ENCODE data around the gene CUEDC1.

Gene CUEDC1

DNA sequence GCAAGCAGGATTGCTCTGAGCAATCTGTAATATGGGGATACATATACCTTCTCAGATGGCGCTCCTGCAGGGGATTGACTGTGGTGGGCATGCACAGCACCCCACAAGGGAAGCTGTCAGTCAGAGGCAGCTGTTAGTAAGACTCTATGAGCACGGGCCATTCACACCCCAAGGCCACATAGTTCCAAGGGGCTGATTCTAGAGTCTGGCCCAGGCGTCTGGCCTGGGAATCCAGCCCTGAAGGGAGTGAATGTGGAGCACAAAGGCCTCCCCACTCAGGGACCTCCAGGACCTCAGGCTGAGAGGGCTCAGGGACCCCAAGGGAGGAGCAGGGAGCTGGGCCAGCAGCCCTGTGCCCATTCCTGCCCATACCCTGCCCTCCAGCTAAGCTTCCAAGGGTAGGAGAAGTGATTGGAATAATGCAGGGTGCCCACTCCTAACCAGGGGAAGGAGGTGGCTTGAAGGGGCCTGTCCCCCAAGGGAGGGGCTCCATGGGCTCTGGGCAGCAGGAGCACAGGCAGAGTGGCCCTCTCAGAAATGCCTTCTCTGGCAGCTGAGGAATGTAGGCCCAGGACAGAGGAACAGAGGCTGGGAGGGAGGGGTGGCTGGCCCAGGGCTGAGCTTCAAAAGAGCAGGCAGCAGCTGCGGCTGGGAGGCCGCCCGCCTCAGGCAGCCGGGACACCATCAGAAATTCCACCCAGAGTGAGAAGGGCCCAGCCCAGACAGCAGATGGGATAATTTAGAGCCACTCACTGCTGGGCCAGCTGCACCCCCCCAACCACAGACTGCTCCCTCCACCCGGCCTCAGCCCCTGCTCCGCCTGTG lies 56.5 kb downstream of the CUEDC1 start:
- no peaks in the 10 kb centered on the region for H3K79me2 ChIP-seq (ENCODE audit: insufficient read depth, low read length)
- no peak overlapping the region for H2AFZ ChIP-seq (ENCODE audit: low read depth, low read length)
- TF ChIP-seq, protein P1, sequence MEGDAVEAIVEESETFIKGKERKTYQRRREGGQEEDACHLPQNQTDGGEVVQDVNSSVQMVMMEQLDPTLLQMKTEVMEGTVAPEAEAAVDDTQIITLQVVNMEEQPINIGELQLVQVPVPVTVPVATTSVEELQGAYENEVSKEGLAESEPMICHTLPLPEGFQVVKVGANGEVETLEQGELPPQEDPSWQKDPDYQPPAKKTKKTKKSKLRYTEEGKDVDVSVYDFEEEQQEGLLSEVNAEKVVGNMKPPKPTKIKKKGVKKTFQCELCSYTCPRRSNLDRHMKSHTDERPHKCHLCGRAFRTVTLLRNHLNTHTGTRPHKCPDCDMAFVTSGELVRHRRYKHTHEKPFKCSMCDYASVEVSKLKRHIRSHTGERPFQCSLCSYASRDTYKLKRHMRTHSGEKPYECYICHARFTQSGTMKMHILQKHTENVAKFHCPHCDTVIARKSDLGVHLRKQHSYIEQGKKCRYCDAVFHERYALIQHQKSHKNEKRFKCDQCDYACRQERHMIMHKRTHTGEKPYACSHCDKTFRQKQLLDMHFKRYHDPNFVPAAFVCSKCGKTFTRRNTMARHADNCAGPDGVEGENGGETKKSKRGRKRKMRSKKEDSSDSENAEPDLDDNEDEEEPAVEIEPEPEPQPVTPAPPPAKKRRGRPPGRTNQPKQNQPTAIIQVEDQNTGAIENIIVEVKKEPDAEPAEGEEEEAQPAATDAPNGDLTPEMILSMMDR (IDR thresholded peaks at IDR 0.05; ENCODE audit: borderline replicate concordance, extremely low read depth, low read length, poor library complexity, severe bottlenecking): no peak
- no peak for TF ChIP-seq EZH2 (IDR thresholded peaks at IDR 0.05; ENCODE audit: borderline replicate concordance, low read depth, low read length, severe bottlenecking)
- H3K4me3 ChIP-seq (ENCODE audit: low read depth in 1 of 2, low read length in 2 of 2): no peak overlapping the region
- H3K9ac ChIP-seq (ENCODE audit: low read depth, low read length): no peak overlapping the region
- DNase-seq (no peak), ATAC-seq (ENCODE audit: insufficient read depth, low read depth) (no peak)
- H4K20me1 ChIP-seq (ENCODE audit: insufficient read depth, low read length): no peaks in the 10 kb centered on the region
- H3K36me3 ChIP-seq (ENCODE audit: insufficient read depth, low read length): no peaks in the 10 kb centered on the region
- no peaks in the 10 kb centered on the region for H3K4me1 ChIP-seq (ENCODE audit: insufficient read depth, low read length)
- H3K4me2 ChIP-seq (ENCODE audit: insufficient read depth, low read length): no peak overlapping the region
- H3K9me3 ChIP-seq (ENCODE audit: insufficient read depth, low read length, severe bottlenecking): no peaks in the 10 kb centered on the region
- H3K27ac ChIP-seq (ENCODE audit: low read length): no peak overlapping the region
- peaks cover 6% of the 10 kb centered on the region for H3K27me3 ChIP-seq (ENCODE audit: insufficient read depth, low read length, poor library complexity)

GRCh38 chr17:57895382-57896060 lies 59.7 kb downstream of the CUEDC1 start:
- DNase-seq (no peak), ATAC-seq (ENCODE audit: insufficient read depth, low read depth) (no peak)
- Histone ChIP-seq H3K27me3 (ENCODE audit: insufficient read depth, low read length, poor library complexity) (peaks cover 6% of the 10 kb centered on the region), H3K4me3 (ENCODE audit: low read depth in 1 of 2, low read length in 2 of 2) (no peak overlapping the region), H2AFZ (ENCODE audit: low read depth, low read length) (no peak overlapping the region), H3K79me2 (ENCODE audit: insufficient read depth, low read length) (no peaks in the 10 kb centered on the region), H4K20me1 (ENCODE audit: insufficient read depth, low read length) (no peaks in the 10 kb centered on the region), H3K4me2 (ENCODE audit: insufficient read depth, low read length) (no peak overlapping the region), H3K9me3 (ENCODE audit: insufficient read depth, low read length, severe bottlenecking) (no peaks in the 10 kb centered on the region), H3K36me3 (ENCODE audit: insufficient read depth, low read length) (no peaks in the 10 kb centered on the region), H3K4me1 (ENCODE audit: insufficient read depth, low read length) (no peaks in the 10 kb centered on the region), H3K9ac (ENCODE audit: low read depth, low read length) (no peak overlapping the region), H3K27ac (ENCODE audit: low read length) (no peak overlapping the region)
- TF ChIP-seq, protein P1 (IDR thresholded peaks at IDR 0.05; ENCODE audit: borderline replicate concordance, extremely low read depth, low read length, poor library complexity, severe bottlenecking): no peak
- no peak for TF ChIP-seq EZH2 (IDR thresholded peaks at IDR 0.05; ENCODE audit: borderline replicate concordance, low read depth, low read length, severe bottlenecking)

GRCh38 chr17:57894848-57895247 lies 60.4 kb downstream of the CUEDC1 start:
- DNase-seq (no peak), ATAC-seq (ENCODE audit: insufficient read depth, low read depth) (no peak)
- Histone ChIP-seq H3K36me3 (ENCODE audit: insufficient read depth, low read length) (no peaks in the 10 kb centered on the region), H3K4me3 (ENCODE audit: low read depth in 1 of 2, low read length in 2 of 2) (no peak overlapping the region), H3K79me2 (ENCODE audit: insufficient read depth, low read length) (no peaks in the 10 kb centered on the region), H3K4me1 (ENCODE audit: insufficient read depth, low read length) (no peaks in the 10 kb centered on the region), H3K27me3 (ENCODE audit: insufficient read depth, low read length, poor library complexity) (peaks cover 6% of the 10 kb centered on the region), H3K9ac (ENCODE audit: low read depth, low read length) (no peak overlapping the region), H2AFZ (ENCODE audit: low read depth, low read length) (no peak overlapping the region), H3K9me3 (ENCODE audit: insufficient read depth, low read length, severe bottlenecking) (no peaks in the 10 kb centered on the region), H3K4me2 (ENCODE audit: insufficient read depth, low read length) (no peak overlapping the region), H3K27ac (ENCODE audit: low read length) (no peak overlapping the region), H4K20me1 (ENCODE audit: insufficient read depth, low read length) (no peaks in the 10 kb centered on the region)
- no peak for TF ChIP-seq EZH2 (IDR thresholded peaks at IDR 0.05; ENCODE audit: borderline replicate concordance, low read depth, low read length, severe bottlenecking)
- TF ChIP-seq, protein P1 (IDR thresholded peaks at IDR 0.05; ENCODE audit: borderline replicate concordance, extremely low read depth, low read length, poor library complexity, severe bottlenecking): no peak

All from DND-41 (cell line).